ENCODE measurements around the gene TRDN. TPM values are rescaled to one million over a fixed set of nuclear protein-coding genes. Genes with fewer than 3 reads are reported as not detected.

TRDN gene
- total RNA-seq, 1 donor from 2014 or later = 0.34 TPM

- Mint-ChIP-seq H3K4me1 (peaks cover 20% of the 10 kb centered on the region), H3K9me3 (peaks cover 8% of the 10 kb centered on the region)
Measured at GRCh38 chr6:123529058-123529457, 107.7 kb downstream of the TRDN start.

GRCh38 chr6:123527406-123527805, 109.3 kb downstream of the TRDN start:
- Mint-ChIP-seq H3K4me1 (peaks cover 17% of the 10 kb centered on the region), H3K27me3 (ENCODE audit: low read depth) (no peaks in the 10 kb centered on the region), H3K36me3 (no peaks in the 10 kb centered on the region), H3K4me3 (no peak overlapping the region), H3K27ac (no peak overlapping the region), H3K9me3 (peaks cover 12% of the 10 kb centered on the region)
- no peak for DNase-seq (ENCODE audit: low spot score in 2 of 2, unreplicated experiment in 2 of 2)
- TF ChIP-seq CTCF (IDR thresholded peaks at IDR 0.05; ENCODE audit: unreplicated experiment) = no peak

More at GRCh38 chr6:123529058-123529457, 107.7 kb downstream of the TRDN start:
- no peaks in the 10 kb centered on the region for H3K27me3 Mint-ChIP-seq (ENCODE audit: low read depth)
- no peak for DNase-seq (ENCODE audit: low spot score in 2 of 2, unreplicated experiment in 2 of 2)
- no peak overlapping the region for H3K27ac Mint-ChIP-seq
- no peak for TF ChIP-seq CTCF (IDR thresholded peaks at IDR 0.05; ENCODE audit: unreplicated experiment)
- H3K4me3 Mint-ChIP-seq = no peak overlapping the region
- no peaks in the 10 kb centered on the region for H3K36me3 Mint-ChIP-seq

- TF ChIP-seq CTCF (IDR thresholded peaks at IDR 0.05; ENCODE audit: unreplicated experiment) = no peak
- no peak overlapping the region for H3K4me3 Mint-ChIP-seq
- no peak for DNase-seq (ENCODE audit: low spot score in 2 of 2, unreplicated experiment in 2 of 2)
- H3K4me1 Mint-ChIP-seq = peaks cover 17% of the 10 kb centered on the region
- H3K27ac Mint-ChIP-seq = no peak overlapping the region
- H3K27me3 Mint-ChIP-seq (ENCODE audit: low read depth) = no peaks in the 10 kb centered on the region
- no peaks in the 10 kb centered on the region for H3K36me3 Mint-ChIP-seq
- H3K9me3 Mint-ChIP-seq = peaks cover 12% of the 10 kb centered on the region
Measured at GRCh38 chr6:123526128-123526527, 110.6 kb downstream of the TRDN start.

GRCh38 chr6:123524781-123525180, 112.0 kb downstream of the TRDN start:
- peaks cover 12% of the 10 kb centered on the region for H3K9me3 Mint-ChIP-seq
- H3K27me3 Mint-ChIP-seq (ENCODE audit: low read depth) = no peaks in the 10 kb centered on the region
- DNase-seq (ENCODE audit: low spot score in 2 of 2, unreplicated experiment in 2 of 2) = no peak
- no peak overlapping the region for H3K4me3 Mint-ChIP-seq
- H3K4me1 Mint-ChIP-seq = peaks cover 18% of the 10 kb centered on the region
- no peak overlapping the region for H3K27ac Mint-ChIP-seq
- no peaks in the 10 kb centered on the region for H3K36me3 Mint-ChIP-seq
- no peak for TF ChIP-seq CTCF (IDR thresholded peaks at IDR 0.05; ENCODE audit: unreplicated experiment)

- no peak for DNase-seq (ENCODE audit: low spot score in 2 of 2, unreplicated experiment in 2 of 2)
- TF ChIP-seq CTCF (IDR thresholded peaks at IDR 0.05; ENCODE audit: unreplicated experiment) = no peak
- H3K27ac Mint-ChIP-seq = no peak overlapping the region
- H3K36me3 Mint-ChIP-seq = no peaks in the 10 kb centered on the region
- H3K27me3 Mint-ChIP-seq (ENCODE audit: low read depth) = no peaks in the 10 kb centered on the region
- H3K4me1 Mint-ChIP-seq = peaks cover 3% of the 10 kb centered on the region
- no peak overlapping the region for H3K4me3 Mint-ChIP-seq
- peaks cover 5% of the 10 kb centered on the region for H3K9me3 Mint-ChIP-seq
Measured at GRCh38 chr6:123520217-123520616, 116.5 kb downstream of the TRDN start.

GRCh38 chr6:123519189-123519505, 117.6 kb downstream of the TRDN start:
- no peak overlapping the region for H3K4me3 Mint-ChIP-seq
- DNase-seq (ENCODE audit: low spot score in 2 of 2, unreplicated experiment in 2 of 2) = no peak
- H3K27ac Mint-ChIP-seq = no peak overlapping the region
- no peaks in the 10 kb centered on the region for H3K36me3 Mint-ChIP-seq
- TF ChIP-seq CTCF (IDR thresholded peaks at IDR 0.05; ENCODE audit: unreplicated experiment) = no peak
- H3K9me3 Mint-ChIP-seq = peaks cover 4% of the 10 kb centered on the region
- peaks cover 3% of the 10 kb centered on the region for H3K4me1 Mint-ChIP-seq
- no peaks in the 10 kb centered on the region for H3K27me3 Mint-ChIP-seq (ENCODE audit: low read depth)
